Measurements from ENCODE around the gene ZNF407. TPM values are rescaled to one million over a fixed set of nuclear protein-coding genes. Genes with fewer than 3 reads are reported as not detected.
"Not testable (repeated sequence)": the region's sequence is repeated elsewhere in the genome, so short reads cannot be mapped to it uniquely, and the experiment has no call there.

ZNF407 gene
- polyA plus RNA-seq, 2 donors = 2.2 to 2.6 TPM

- WGBS, 2 donors = 55 to 58% methylated on average over 7 of the region's 7 CpGs
- no peaks in the 10 kb centered on the region for H3K36me3 ChIP-seq (ENCODE audit: control insufficient read depth in 2 of 2, insufficient read depth in 2 of 2, low read length in 1 of 2)
Measured at GRCh38 chr18:74963820-74964446, 366.3 kb downstream of the ZNF407 start.

GRCh38 chr18:74965682-74966081, 368.0 kb downstream of the ZNF407 start:
- no peaks in the 10 kb centered on the region for H3K4me1 ChIP-seq (ENCODE audit: control insufficient read depth in 2 of 2, insufficient read depth in 2 of 2, low read length in 1 of 2)
- H3K27me3 ChIP-seq (ENCODE audit: control insufficient read depth in 1 of 2, insufficient read depth in 2 of 2, low read length in 2 of 2) = no peaks in the 10 kb centered on the region
- 96 to 100% methylated on average over 1 of the region's 1 CpG for WGBS, 2 donors
- H3K9me3 ChIP-seq (ENCODE audit: control insufficient read depth in 2 of 2, insufficient read depth in 1 of 2, low read depth in 1 of 2, low read length in 1 of 2) = no peaks in the 10 kb centered on the region
- H3K36me3 ChIP-seq (ENCODE audit: control insufficient read depth in 2 of 2, insufficient read depth in 2 of 2, low read length in 1 of 2) = no peaks in the 10 kb centered on the region
- H3K27ac ChIP-seq (ENCODE audit: low read depth in 2 of 2, low read length in 1 of 2) = no peak overlapping the region
- H3K4me3 ChIP-seq (ENCODE audit: low read depth in 1 of 2, low read length in 2 of 2) = no peak overlapping the region

More at GRCh38 chr18:74963820-74964446, 366.3 kb downstream of the ZNF407 start:
- Histone ChIP-seq H3K4me3 (ENCODE audit: low read depth in 1 of 2, low read length in 2 of 2) (no peak overlapping the region), H3K27me3 (ENCODE audit: control insufficient read depth in 1 of 2, insufficient read depth in 2 of 2, low read length in 2 of 2) (no peaks in the 10 kb centered on the region), H3K9me3 (ENCODE audit: control insufficient read depth in 2 of 2, insufficient read depth in 1 of 2, low read depth in 1 of 2, low read length in 1 of 2) (no peaks in the 10 kb centered on the region), H3K27ac (ENCODE audit: low read depth in 2 of 2, low read length in 1 of 2) (no peak overlapping the region), H3K4me1 (ENCODE audit: control insufficient read depth in 2 of 2, insufficient read depth in 2 of 2, low read length in 1 of 2) (no peaks in the 10 kb centered on the region)

GRCh38 chr18:74967438-74967837, 369.8 kb downstream of the ZNF407 start:
- Histone ChIP-seq H3K27ac (ENCODE audit: low read depth in 2 of 2, low read length in 1 of 2) (no peak overlapping the region), H3K4me1 (ENCODE audit: control insufficient read depth in 2 of 2, insufficient read depth in 2 of 2, low read length in 1 of 2) (no peaks in the 10 kb centered on the region), H3K36me3 (ENCODE audit: control insufficient read depth in 2 of 2, insufficient read depth in 2 of 2, low read length in 1 of 2) (no peaks in the 10 kb centered on the region), H3K9me3 (ENCODE audit: control insufficient read depth in 2 of 2, insufficient read depth in 1 of 2, low read depth in 1 of 2, low read length in 1 of 2) (no peaks in the 10 kb centered on the region), H3K4me3 (ENCODE audit: low read depth in 1 of 2, low read length in 2 of 2) (no peak overlapping the region), H3K27me3 (ENCODE audit: control insufficient read depth in 1 of 2, insufficient read depth in 2 of 2, low read length in 2 of 2) (no peaks in the 10 kb centered on the region)
- WGBS, 2 donors = 85 to 88% methylated on average over 3 of the region's 3 CpGs

GRCh38 chr18:74967979-74968378, 370.3 kb downstream of the ZNF407 start:
- H3K27me3 ChIP-seq (ENCODE audit: control insufficient read depth in 1 of 2, insufficient read depth in 2 of 2, low read length in 2 of 2) = no peaks in the 10 kb centered on the region
- H3K4me1 ChIP-seq (ENCODE audit: control insufficient read depth in 2 of 2, insufficient read depth in 2 of 2, low read length in 1 of 2) = no peaks in the 10 kb centered on the region
- no peak overlapping the region for H3K4me3 ChIP-seq (ENCODE audit: low read depth in 1 of 2, low read length in 2 of 2)
- no peaks in the 10 kb centered on the region for H3K9me3 ChIP-seq (ENCODE audit: control insufficient read depth in 2 of 2, insufficient read depth in 1 of 2, low read depth in 1 of 2, low read length in 1 of 2)
- WGBS, 2 donors = 96 to 97% methylated on average over 2 of the region's 2 CpGs
- no peaks in the 10 kb centered on the region for H3K36me3 ChIP-seq (ENCODE audit: control insufficient read depth in 2 of 2, insufficient read depth in 2 of 2, low read length in 1 of 2)
- no peak overlapping the region for H3K27ac ChIP-seq (ENCODE audit: low read depth in 2 of 2, low read length in 1 of 2)

- H3K4me3 ChIP-seq (ENCODE audit: low read depth in 1 of 2, low read length in 2 of 2); H3K27ac ChIP-seq (ENCODE audit: low read depth in 2 of 2, low read length in 1 of 2); H3K4me1 ChIP-seq (ENCODE audit: control insufficient read depth in 2 of 2, insufficient read depth in 2 of 2, low read length in 1 of 2); H3K9me3 ChIP-seq (ENCODE audit: control insufficient read depth in 2 of 2, insufficient read depth in 1 of 2, low read depth in 1 of 2, low read length in 1 of 2); H3K27me3 ChIP-seq (ENCODE audit: control insufficient read depth in 1 of 2, insufficient read depth in 2 of 2, low read length in 2 of 2); H3K36me3 ChIP-seq (ENCODE audit: control insufficient read depth in 2 of 2, insufficient read depth in 2 of 2, low read length in 1 of 2): not testable (repeated sequence)
- WGBS, 2 donors = 70 to 81% methylated on average over 4 of the region's 4 CpGs
Measured at GRCh38 chr18:74971358-74971757, 373.7 kb downstream of the ZNF407 start.

- H3K36me3 ChIP-seq (ENCODE audit: control insufficient read depth in 2 of 2, insufficient read depth in 2 of 2, low read length in 1 of 2); H3K27me3 ChIP-seq (ENCODE audit: control insufficient read depth in 1 of 2, insufficient read depth in 2 of 2, low read length in 2 of 2); H3K9me3 ChIP-seq (ENCODE audit: control insufficient read depth in 2 of 2, insufficient read depth in 1 of 2, low read depth in 1 of 2, low read length in 1 of 2); H3K4me3 ChIP-seq (ENCODE audit: low read depth in 1 of 2, low read length in 2 of 2); H3K27ac ChIP-seq (ENCODE audit: low read depth in 2 of 2, low read length in 1 of 2); H3K4me1 ChIP-seq (ENCODE audit: control insufficient read depth in 2 of 2, insufficient read depth in 2 of 2, low read length in 1 of 2): not testable (repeated sequence)
- 74 to 87% methylated on average over 2 of the region's 2 CpGs for WGBS, 2 donors
Measured at GRCh38 chr18:74971776-74972175, 374.1 kb downstream of the ZNF407 start.

GRCh38 chr18:74972354-74972753, 374.7 kb downstream of the ZNF407 start:
- Histone ChIP-seq H3K27me3 (ENCODE audit: control insufficient read depth in 1 of 2, insufficient read depth in 2 of 2, low read length in 2 of 2) (no peaks in the 10 kb centered on the region), H3K4me1 (ENCODE audit: control insufficient read depth in 2 of 2, insufficient read depth in 2 of 2, low read length in 1 of 2) (no peaks in the 10 kb centered on the region), H3K36me3 (ENCODE audit: control insufficient read depth in 2 of 2, insufficient read depth in 2 of 2, low read length in 1 of 2) (peaks cover 0 to 3% of the 10 kb centered on the region in 2 donors), H3K9me3 (ENCODE audit: control insufficient read depth in 2 of 2, insufficient read depth in 1 of 2, low read depth in 1 of 2, low read length in 1 of 2) (no peaks in the 10 kb centered on the region), H3K4me3 (ENCODE audit: low read depth in 1 of 2, low read length in 2 of 2) (no peak overlapping the region), H3K27ac (ENCODE audit: low read depth in 2 of 2, low read length in 1 of 2) (no peak overlapping the region)
- 30 to 41% methylated on average over 1 of the region's 1 CpG for WGBS, 2 donors

- Histone ChIP-seq H3K27me3 (ENCODE audit: control insufficient read depth in 1 of 2, insufficient read depth in 2 of 2, low read length in 2 of 2) (no peaks in the 10 kb centered on the region), H3K4me1 (ENCODE audit: control insufficient read depth in 2 of 2, insufficient read depth in 2 of 2, low read length in 1 of 2) (no peaks in the 10 kb centered on the region), H3K4me3 (ENCODE audit: low read depth in 1 of 2, low read length in 2 of 2) (no peak overlapping the region), H3K36me3 (ENCODE audit: control insufficient read depth in 2 of 2, insufficient read depth in 2 of 2, low read length in 1 of 2) (peaks cover 0 to 3% of the 10 kb centered on the region in 2 donors), H3K27ac (ENCODE audit: low read depth in 2 of 2, low read length in 1 of 2) (no peak overlapping the region), H3K9me3 (ENCODE audit: control insufficient read depth in 2 of 2, insufficient read depth in 1 of 2, low read depth in 1 of 2, low read length in 1 of 2) (no peaks in the 10 kb centered on the region)
- 92 to 95% methylated on average over 5 of the region's 5 CpGs for WGBS, 2 donors
Measured at GRCh38 chr18:74975001-74975400, 377.3 kb downstream of the ZNF407 start.

GRCh38 chr18:74976331-74976909, 378.8 kb downstream of the ZNF407 start:
- no peaks in the 10 kb centered on the region for H3K27me3 ChIP-seq (ENCODE audit: control insufficient read depth in 1 of 2, insufficient read depth in 2 of 2, low read length in 2 of 2)
- peaks cover 0 to 3% of the 10 kb centered on the region in 2 donors for H3K36me3 ChIP-seq (ENCODE audit: control insufficient read depth in 2 of 2, insufficient read depth in 2 of 2, low read length in 1 of 2)
- WGBS, 2 donors = 62 to 65% methylated on average over 11 of the region's 11 CpGs
- no peaks in the 10 kb centered on the region for H3K4me1 ChIP-seq (ENCODE audit: control insufficient read depth in 2 of 2, insufficient read depth in 2 of 2, low read length in 1 of 2)
- H3K4me3 ChIP-seq (ENCODE audit: low read depth in 1 of 2, low read length in 2 of 2) = no peak overlapping the region
- no peaks in the 10 kb centered on the region for H3K9me3 ChIP-seq (ENCODE audit: control insufficient read depth in 2 of 2, insufficient read depth in 1 of 2, low read depth in 1 of 2, low read length in 1 of 2)
- no peak overlapping the region for H3K27ac ChIP-seq (ENCODE audit: low read depth in 2 of 2, low read length in 1 of 2)

GRCh38 chr18:74977041-74977440, 379.4 kb downstream of the ZNF407 start:
- Histone ChIP-seq H3K4me1 (ENCODE audit: control insufficient read depth in 2 of 2, insufficient read depth in 2 of 2, low read length in 1 of 2) (no peaks in the 10 kb centered on the region), H3K27me3 (ENCODE audit: control insufficient read depth in 1 of 2, insufficient read depth in 2 of 2, low read length in 2 of 2) (no peaks in the 10 kb centered on the region), H3K27ac (ENCODE audit: low read depth in 2 of 2, low read length in 1 of 2) (no peak overlapping the region), H3K9me3 (ENCODE audit: control insufficient read depth in 2 of 2, insufficient read depth in 1 of 2, low read depth in 1 of 2, low read length in 1 of 2) (no peaks in the 10 kb centered on the region), H3K36me3 (ENCODE audit: control insufficient read depth in 2 of 2, insufficient read depth in 2 of 2, low read length in 1 of 2) (peaks cover 0 to 3% of the 10 kb centered on the region in 2 donors), H3K4me3 (ENCODE audit: low read depth in 1 of 2, low read length in 2 of 2) (no peak overlapping the region)
- WGBS, 2 donors = 90 to 97% methylated on average over 2 of the region's 2 CpGs
